WERI-Rb-1 (cell line): ENCODE results near the gene GGCX.

Experiments
- DNase-seq: peaks from one replicate; pipeline ENCODE4 v3.0.0-alpha.2; 2020
- H3K27ac ChIP-seq: fragments of 250-450 bp; sonication (Bioruptor Pico); 2 replicates; pipeline ENCODE4 v1.5.1; 2020; ENCODE audit warnings: mild to moderate bottlenecking, moderate library complexity
- H3K27me3 ChIP-seq: fragments of 250-450 bp; sonication (Bioruptor Pico); 2 replicates; pipeline ENCODE4 v1.5.1; 2021; ENCODE audit warnings: mild to moderate bottlenecking, low read depth, moderate library complexity; ENCODE audit not compliant: insufficient read depth, severe bottlenecking
- H3K36me3 ChIP-seq: fragments of 250-450 bp; sonication (Bioruptor Pico); 2 replicates; pipeline ENCODE4 v1.5.1; 2020; ENCODE audit warnings: mild to moderate bottlenecking, moderate library complexity
- H3K4me3 ChIP-seq: 2 replicates; pipeline ENCODE4 v1.5.1; 2011; ENCODE audit warnings: low read depth, mild to moderate bottlenecking, control low read depth, low read length
- H3K9me3 ChIP-seq: fragments of 250-450 bp; sonication (Bioruptor Pico); 2 replicates; pipeline ENCODE4 v1.5.1; 2021; ENCODE audit warnings: mild to moderate bottlenecking, moderate library complexity; ENCODE audit not compliant: severe bottlenecking
- CTCF ChIP-seq: IDR thresholded peaks from 2 replicates; pipeline ENCODE4 v1.5.1; 2011; ENCODE audit warnings: low read depth, mild to moderate bottlenecking, control low read depth, inconsistent platforms, low read length

The GGCX gene

GRCh38 chr2:85589181-85589580, 27.9 kb upstream of the GGCX start:
- no peak overlapping the region for H3K27ac ChIP-seq
- TF ChIP-seq CTCF: no peak
- DNase-seq: no peak
- H3K9me3 ChIP-seq: no peaks in the 10 kb centered on the region
- H3K36me3 ChIP-seq: no peaks in the 10 kb centered on the region
- no peaks in the 10 kb centered on the region for H3K27me3 ChIP-seq
- H3K4me3 ChIP-seq: no peak overlapping the region

- no peak overlapping the region for H3K4me3 ChIP-seq
- no peaks in the 10 kb centered on the region for H3K9me3 ChIP-seq
- no peak for TF ChIP-seq CTCF
- DNase-seq: no peak
- H3K27me3 ChIP-seq: no peaks in the 10 kb centered on the region
- H3K27ac ChIP-seq: no peak overlapping the region
- H3K36me3 ChIP-seq: no peaks in the 10 kb centered on the region
These were observed 27.4 kb upstream of the GGCX start for GRCh38 chr2:85588645-85589044.

GRCh38 chr2:85588236-85588635, 26.9 kb upstream of the GGCX start:
- Histone ChIP-seq H3K36me3 (no peaks in the 10 kb centered on the region), H3K9me3 (no peaks in the 10 kb centered on the region), H3K27me3 (no peaks in the 10 kb centered on the region), H3K4me3 (no peak overlapping the region), H3K27ac (0 out of 2 replicates have a peak overlapping the region, but pooled peaks have one; percentile 15)
- DNase-seq: no peak
- TF ChIP-seq CTCF: no peak

GRCh38 chr2:85585781-85586105, 24.4 kb upstream of the GGCX start:
- no peak for DNase-seq
- Histone ChIP-seq H3K36me3 (no peaks in the 10 kb centered on the region), H3K27ac (no peak overlapping the region), H3K4me3 (no peak overlapping the region), H3K27me3 (no peaks in the 10 kb centered on the region), H3K9me3 (no peaks in the 10 kb centered on the region)
- no peak for TF ChIP-seq CTCF

- DNase-seq: no peak
- Histone ChIP-seq H3K36me3 (no peaks in the 10 kb centered on the region), H3K9me3 (no peaks in the 10 kb centered on the region), H3K4me3 (no peak overlapping the region), H3K27me3 (no peaks in the 10 kb centered on the region), H3K27ac (no peak overlapping the region)
- TF ChIP-seq CTCF: no peak
These were observed 23.8 kb upstream of the GGCX start for GRCh38 chr2:85584857-85585780.
